ENCODE results near the gene AQP11.

The AQP11 gene

DNA sequence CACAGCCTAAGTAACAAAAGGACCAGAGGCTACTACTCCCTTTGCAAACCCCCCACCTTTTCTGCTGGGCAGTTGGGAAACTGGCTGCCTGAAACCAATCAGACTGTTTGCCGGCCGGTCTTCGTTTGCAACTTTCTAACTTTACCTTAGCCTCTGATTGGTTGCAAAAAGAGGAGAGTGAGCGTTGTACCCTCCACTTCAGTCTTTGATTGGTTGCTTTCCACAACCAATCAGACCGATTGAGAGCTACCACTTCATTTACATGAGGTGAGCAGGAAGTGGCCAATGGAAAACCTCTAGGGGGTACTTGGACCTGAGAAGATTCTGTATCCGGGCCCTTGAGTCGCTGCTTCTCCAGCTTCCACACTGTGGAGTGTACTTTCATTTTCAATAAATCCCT lies 66.6 kb downstream of the AQP11 start:
- H3K4me3 ChIP-seq (ENCODE audit: low read depth, low read length), result no peak overlapping the region

DNA sequence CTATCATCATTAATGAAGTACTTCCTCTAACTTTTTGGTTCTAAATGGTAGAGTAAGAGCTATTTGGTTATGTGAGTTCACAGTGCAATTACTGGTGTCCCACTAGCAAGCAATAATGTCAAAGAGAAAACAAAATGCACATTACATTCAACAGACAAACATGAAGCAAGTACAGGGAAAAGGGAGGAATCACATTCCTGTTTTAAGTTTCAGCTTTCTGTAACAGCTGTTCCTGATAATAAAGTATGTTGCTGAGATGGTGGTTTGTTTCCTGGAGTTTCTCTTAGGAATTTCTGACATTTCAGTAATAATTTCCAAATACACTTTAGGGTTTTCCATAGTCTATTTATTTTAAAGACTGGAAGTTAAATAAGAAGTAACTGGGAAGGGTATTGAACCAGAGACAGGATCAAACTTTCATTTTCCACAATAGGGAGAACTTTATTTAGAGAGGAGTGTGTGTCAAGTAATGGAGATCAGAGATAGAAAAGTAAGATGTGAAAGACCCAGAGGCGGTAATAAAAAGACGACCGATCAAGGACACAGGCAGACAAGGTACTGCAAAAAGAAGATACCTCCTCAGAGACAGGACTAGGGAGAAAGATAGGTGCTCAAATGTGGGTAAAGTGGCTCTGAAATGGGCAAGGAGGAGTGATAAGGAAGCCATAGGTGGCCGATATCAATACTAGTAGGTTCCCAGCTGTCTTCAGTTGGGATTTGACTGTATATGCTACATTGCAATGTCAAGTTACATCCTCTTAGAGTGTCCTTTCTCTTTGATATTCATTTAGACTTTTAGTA lies 68.7 kb downstream of the AQP11 start:
- H3K4me3 ChIP-seq (ENCODE audit: low read depth, low read length), result no peak overlapping the region

Measured in iPS-11a (cell line).